ENCODE data around the gene NTSR1.

NTSR1 gene

DNA sequence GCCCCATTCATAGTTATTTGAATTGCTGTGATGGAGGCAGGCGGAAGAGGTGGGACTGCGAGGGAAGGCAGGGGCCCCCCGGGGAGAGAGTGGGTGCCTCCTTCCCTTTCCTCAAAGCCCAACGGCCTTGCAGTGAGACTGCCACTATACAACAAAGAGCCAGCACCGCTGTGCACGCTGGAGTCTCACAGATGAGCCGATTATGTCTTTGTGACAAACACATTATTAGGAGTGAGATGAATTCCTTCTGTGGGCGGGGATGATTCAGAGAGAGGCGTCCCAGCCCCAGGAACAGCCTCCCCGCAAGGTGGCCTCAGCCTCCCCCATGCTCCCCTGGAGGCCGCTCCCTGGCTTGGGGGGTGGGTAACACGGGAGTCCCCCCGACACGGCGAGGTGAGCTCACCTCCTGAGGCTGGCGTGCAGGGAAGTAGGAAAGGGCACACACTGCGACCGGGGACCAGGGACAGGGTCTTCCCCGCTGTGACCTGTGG is 26.7 kb downstream of the NTSR1 start:
- TF ChIP-seq, protein P1, sequence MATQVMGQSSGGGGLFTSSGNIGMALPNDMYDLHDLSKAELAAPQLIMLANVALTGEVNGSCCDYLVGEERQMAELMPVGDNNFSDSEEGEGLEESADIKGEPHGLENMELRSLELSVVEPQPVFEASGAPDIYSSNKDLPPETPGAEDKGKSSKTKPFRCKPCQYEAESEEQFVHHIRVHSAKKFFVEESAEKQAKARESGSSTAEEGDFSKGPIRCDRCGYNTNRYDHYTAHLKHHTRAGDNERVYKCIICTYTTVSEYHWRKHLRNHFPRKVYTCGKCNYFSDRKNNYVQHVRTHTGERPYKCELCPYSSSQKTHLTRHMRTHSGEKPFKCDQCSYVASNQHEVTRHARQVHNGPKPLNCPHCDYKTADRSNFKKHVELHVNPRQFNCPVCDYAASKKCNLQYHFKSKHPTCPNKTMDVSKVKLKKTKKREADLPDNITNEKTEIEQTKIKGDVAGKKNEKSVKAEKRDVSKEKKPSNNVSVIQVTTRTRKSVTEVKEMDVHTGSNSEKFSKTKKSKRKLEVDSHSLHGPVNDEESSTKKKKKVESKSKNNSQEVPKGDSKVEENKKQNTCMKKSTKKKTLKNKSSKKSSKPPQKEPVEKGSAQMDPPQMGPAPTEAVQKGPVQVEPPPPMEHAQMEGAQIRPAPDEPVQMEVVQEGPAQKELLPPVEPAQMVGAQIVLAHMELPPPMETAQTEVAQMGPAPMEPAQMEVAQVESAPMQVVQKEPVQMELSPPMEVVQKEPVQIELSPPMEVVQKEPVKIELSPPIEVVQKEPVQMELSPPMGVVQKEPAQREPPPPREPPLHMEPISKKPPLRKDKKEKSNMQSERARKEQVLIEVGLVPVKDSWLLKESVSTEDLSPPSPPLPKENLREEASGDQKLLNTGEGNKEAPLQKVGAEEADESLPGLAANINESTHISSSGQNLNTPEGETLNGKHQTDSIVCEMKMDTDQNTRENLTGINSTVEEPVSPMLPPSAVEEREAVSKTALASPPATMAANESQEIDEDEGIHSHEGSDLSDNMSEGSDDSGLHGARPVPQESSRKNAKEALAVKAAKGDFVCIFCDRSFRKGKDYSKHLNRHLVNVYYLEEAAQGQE (IDR thresholded peaks at IDR 0.05; ENCODE audit: insufficient read depth in 1 of 2, low read depth in 2 of 2, low read length in 2 of 2): no peak
- no peak for TF ChIP-seq SIN3A (IDR thresholded peaks at IDR 0.05; ENCODE audit: borderline replicate concordance, insufficient read depth, low read length)
- TF ChIP-seq TAF1 (IDR thresholded peaks at IDR 0.05; ENCODE audit: borderline replicate concordance, insufficient read depth, low read length): no peak
- no peak for TF ChIP-seq FOXP2 (optimal IDR thresholded peaks at IDR 0.05; ENCODE audit: borderline replicate concordance, extremely low read depth, extremely low read length, insufficient read depth)
- TF ChIP-seq POLR2AphosphoS5 (IDR thresholded peaks at IDR 0.05; ENCODE audit: low read depth, low read length): no peak

DNA sequence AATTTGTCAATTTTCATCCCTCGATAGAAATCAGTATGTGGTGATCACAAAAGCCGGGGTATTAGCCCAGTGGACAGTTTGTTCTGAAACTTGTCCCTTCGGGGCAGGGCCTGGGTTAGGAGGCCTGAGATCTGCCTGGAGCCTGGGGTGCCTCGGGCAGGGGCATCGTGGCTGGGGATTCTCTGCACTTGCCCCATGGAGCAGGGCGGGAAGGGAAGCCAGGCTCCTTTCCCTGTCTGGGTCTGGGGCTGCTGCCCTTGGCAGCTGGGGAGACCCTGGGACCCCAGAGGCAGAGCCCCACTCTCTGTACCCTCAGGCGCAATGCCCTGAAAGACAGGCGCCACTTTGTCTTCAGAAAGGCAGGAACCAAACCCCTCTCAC is 27.4 kb downstream of the NTSR1 start:
- TF ChIP-seq, protein P1 (IDR thresholded peaks at IDR 0.05; ENCODE audit: insufficient read depth in 1 of 2, low read depth in 2 of 2, low read length in 2 of 2): no peak
- no peak for TF ChIP-seq FOXP2 (optimal IDR thresholded peaks at IDR 0.05; ENCODE audit: borderline replicate concordance, extremely low read depth, extremely low read length, insufficient read depth)
- no peak for TF ChIP-seq POLR2AphosphoS5 (IDR thresholded peaks at IDR 0.05; ENCODE audit: low read depth, low read length)
- no peak for TF ChIP-seq SIN3A (IDR thresholded peaks at IDR 0.05; ENCODE audit: borderline replicate concordance, insufficient read depth, low read length)

DNA sequence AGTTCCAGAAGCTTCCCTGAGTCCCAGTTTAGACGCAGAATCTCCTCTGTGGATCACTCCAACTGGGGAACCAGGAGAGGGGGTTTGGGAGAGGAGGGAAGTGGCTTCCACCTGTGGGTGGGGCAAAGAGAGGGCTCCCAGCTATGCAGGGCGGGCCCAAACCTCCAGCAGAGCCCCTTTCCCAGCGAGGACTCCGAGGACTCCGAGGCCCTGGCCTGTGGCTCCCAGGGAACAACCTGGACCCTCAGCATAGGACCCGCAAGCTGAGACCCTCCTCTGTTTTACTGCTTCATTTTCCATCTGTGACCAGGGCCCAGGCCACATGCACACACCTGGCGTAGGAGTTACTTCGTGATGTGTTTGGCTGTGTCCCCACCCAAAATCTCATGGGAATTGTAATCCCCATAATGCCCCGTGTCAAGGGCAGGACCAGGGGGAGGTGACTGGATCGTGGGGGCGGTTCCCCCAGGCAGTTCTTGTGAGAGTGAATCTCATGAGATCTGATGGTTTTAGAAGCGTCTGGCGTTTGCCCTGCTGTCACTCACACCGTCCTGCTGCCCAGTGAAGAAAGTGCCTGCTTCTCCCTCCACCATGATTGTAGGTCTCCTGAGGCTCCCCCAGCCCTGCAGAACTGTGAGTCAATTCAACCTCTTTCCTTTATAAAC is 27.9 kb downstream of the NTSR1 start:
- no peak for TF ChIP-seq POLR2AphosphoS5 (IDR thresholded peaks at IDR 0.05; ENCODE audit: low read depth, low read length)
- no peak for TF ChIP-seq SIN3A (IDR thresholded peaks at IDR 0.05; ENCODE audit: borderline replicate concordance, insufficient read depth, low read length)
- TF ChIP-seq, protein P1 (IDR thresholded peaks at IDR 0.05; ENCODE audit: insufficient read depth in 1 of 2, low read depth in 2 of 2, low read length in 2 of 2): no peak
- no peak for TF ChIP-seq TAF1 (IDR thresholded peaks at IDR 0.05; ENCODE audit: borderline replicate concordance, insufficient read depth, low read length)
- no peak for TF ChIP-seq FOXP2 (optimal IDR thresholded peaks at IDR 0.05; ENCODE audit: borderline replicate concordance, extremely low read depth, extremely low read length, insufficient read depth)

DNA sequence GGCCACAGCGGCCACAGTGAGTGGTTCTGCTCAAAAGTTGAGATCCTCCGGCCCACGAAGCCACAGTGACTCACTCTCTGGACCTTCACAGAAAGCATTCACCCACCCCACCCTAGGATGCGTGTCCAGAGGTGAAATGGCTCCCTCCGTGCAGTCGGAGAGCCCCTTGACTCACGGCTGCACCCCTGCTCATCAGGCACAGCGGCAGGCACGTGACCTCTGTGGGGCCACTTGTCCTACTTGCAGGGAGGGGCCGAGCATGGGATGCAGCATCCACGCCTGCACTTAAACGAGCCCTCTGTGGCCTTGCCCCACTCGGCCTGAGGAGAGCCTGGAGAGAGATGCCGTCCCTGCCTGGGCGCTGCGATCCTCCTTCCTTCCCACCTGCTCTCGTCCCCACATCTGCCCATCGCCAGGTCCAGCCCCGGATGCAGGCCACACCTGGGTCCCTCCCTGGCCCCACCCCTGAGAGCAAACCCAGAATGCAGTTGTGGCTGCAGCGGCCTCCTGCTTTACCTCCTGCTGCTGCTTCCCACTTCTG is 28.7 kb downstream of the NTSR1 start:
- TF ChIP-seq, protein P1 (IDR thresholded peaks at IDR 0.05; ENCODE audit: insufficient read depth in 1 of 2, low read depth in 2 of 2, low read length in 2 of 2): no peak
- TF ChIP-seq TAF1 (IDR thresholded peaks at IDR 0.05; ENCODE audit: borderline replicate concordance, insufficient read depth, low read length): no peak
- TF ChIP-seq FOXP2 (optimal IDR thresholded peaks at IDR 0.05; ENCODE audit: borderline replicate concordance, extremely low read depth, extremely low read length, insufficient read depth): no peak
- no peak for TF ChIP-seq POLR2AphosphoS5 (IDR thresholded peaks at IDR 0.05; ENCODE audit: low read depth, low read length)
- no peak for TF ChIP-seq SIN3A (IDR thresholded peaks at IDR 0.05; ENCODE audit: borderline replicate concordance, insufficient read depth, low read length)
